Measurements from ENCODE around the gene CDK5RAP3. TPM values are rescaled to one million over a fixed set of nuclear protein-coding genes. Genes with fewer than 3 reads are reported as not detected.
"Not testable (repeated sequence)": the region's sequence is repeated elsewhere in the genome, so short reads cannot be mapped to it uniquely, and the experiment has no call there.

CDK5RAP3 gene
- total and polyA plus RNA-seq, 7 experiments from 2014 or later: 72.4 to 349 (median 259) TPM

DNA sequence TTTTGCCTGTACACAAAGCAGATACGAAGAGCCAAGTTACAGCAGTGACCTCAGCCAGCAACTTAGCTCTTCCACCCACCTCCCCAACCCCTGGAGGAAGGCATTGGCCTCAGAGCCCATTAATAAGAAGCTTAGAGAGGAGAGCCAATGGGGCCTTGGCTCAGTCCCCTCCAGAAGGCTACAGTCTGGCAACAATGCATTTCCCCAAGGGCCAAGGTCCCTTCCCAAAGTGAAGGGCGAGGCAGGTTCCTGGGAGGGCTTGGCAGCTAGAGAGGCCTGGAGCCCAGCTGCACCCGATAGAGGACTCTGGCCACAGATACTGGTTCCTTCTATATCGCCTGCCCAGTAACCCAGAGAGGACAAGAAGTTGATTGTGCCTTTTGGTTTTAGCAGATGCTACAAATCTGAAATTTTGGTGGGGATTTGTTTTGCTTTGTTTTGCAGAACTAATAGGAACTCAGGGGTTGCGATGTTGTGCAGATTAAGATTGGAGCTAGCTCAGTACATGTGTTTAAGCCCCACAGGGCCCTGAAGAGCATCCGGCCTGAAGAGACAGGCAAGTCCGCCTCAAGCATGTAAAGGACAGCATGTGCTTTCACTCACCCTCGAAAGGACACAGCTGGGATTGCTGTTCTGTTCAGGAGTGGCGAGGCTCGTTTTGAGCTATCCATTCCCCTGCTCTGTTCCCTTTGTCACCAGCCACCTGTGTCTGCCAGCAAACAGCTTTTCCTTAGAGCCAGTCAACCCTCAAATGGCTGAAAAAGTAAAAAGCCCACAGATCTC lies 41.5 kb upstream of the CDK5RAP3 start:
- H3K36me3 Mint-ChIP-seq: peaks cover 9 to 27% (median 14%) of the 10 kb centered on the region in 5 donors
- DNase-seq: no peak
- no peak overlapping the region for H3K4me3 Mint-ChIP-seq
- H3K27me3 Mint-ChIP-seq: no peaks in the 10 kb centered on the region
- H3K9me3 Mint-ChIP-seq: no peaks in the 10 kb centered on the region
- Histone ChIP-seq H3K4me3 (ENCODE audit: low read length) (no peak overlapping the region), H3K27ac (ENCODE audit: low read depth, low read length) (no peak overlapping the region), H3K27me3 (ENCODE audit: control insufficient read depth in 2 of 2, insufficient read depth in 2 of 2, low read length in 2 of 2) (no peaks in the 10 kb centered on the region), H3K4me1 (ENCODE audit: control insufficient read depth in 2 of 2, insufficient read depth in 2 of 2, low read length in 2 of 2) (no peaks in the 10 kb centered on the region), H3K36me3 (ENCODE audit: control insufficient read depth in 2 of 3, insufficient read depth in 3 of 3, low read length in 3 of 3) (peaks cover 8 to 65% (median 20%) of the 10 kb centered on the region in 3 experiments), H3K9me3 (ENCODE audit: control insufficient read depth in 2 of 3, low read length in 3 of 3) (no peaks in the 10 kb centered on the region)
- no peak overlapping the region for H3K27ac Mint-ChIP-seq
- POLR2A ChIA-PET: interaction anchor here (0.7 kb wide), 1 partner anchor 93 kb away, joined by 4 read pairs; no protein-coding TSS in a partner anchor
- CTCF ChIA-PET: interaction anchor here (1.9 to 2.0 kb wide), 2 partner anchors 12 to 17 kb away, joined by 5 to 7 read pairs; partner anchors contain the start of gene PNPO
- intact Hi-C loops (cut with micrococcal nuclease): no loop called here
- H3K4me1 Mint-ChIP-seq: peaks cover 0 to 5% (median 0%) of the 10 kb centered on the region in 7 donors
- no peak for ATAC-seq

GRCh38 chr17:47931848-47932247 lies 39.1 kb upstream of the CDK5RAP3 start:
- no peak for DNase-seq
- CTCF ChIA-PET: interaction anchor here (0.7 to 1.2 kb wide), 2 partner anchors 17 to 128 kb away, joined by 3 to 4 read pairs; no protein-coding TSS in a partner anchor
- Mint-ChIP-seq H3K4me1 (peaks cover 0 to 9% (median 3%) of the 10 kb centered on the region in 7 donors), H3K27me3 (no peaks in the 10 kb centered on the region), H3K9me3 (no peaks in the 10 kb centered on the region), H3K27ac (peak overlapping the region in 4 of 9 donors; percentile 26 to 64 (median 59)), H3K36me3 (peaks cover 1 to 17% (median 6%) of the 10 kb centered on the region in 5 donors), H3K4me3 (no peak overlapping the region)
- Histone ChIP-seq H3K27me3 (ENCODE audit: control insufficient read depth in 2 of 2, insufficient read depth in 2 of 2, low read length in 2 of 2) (no peaks in the 10 kb centered on the region), H3K9me3 (ENCODE audit: control insufficient read depth in 2 of 3, low read length in 3 of 3) (no peaks in the 10 kb centered on the region), H3K4me1 (ENCODE audit: control insufficient read depth in 2 of 2, insufficient read depth in 2 of 2, low read length in 2 of 2) (no peaks in the 10 kb centered on the region), H3K4me3 (ENCODE audit: low read length) (no peak overlapping the region), H3K27ac (ENCODE audit: low read depth, low read length) (no peak overlapping the region), H3K36me3 (ENCODE audit: control insufficient read depth in 2 of 3, insufficient read depth in 3 of 3, low read length in 3 of 3) (peaks cover 6 to 41% (median 8%) of the 10 kb centered on the region in 3 experiments)
- intact Hi-C loops (cut with micrococcal nuclease): no loop called here
- ATAC-seq: no peak
- POLR2A ChIA-PET: no interaction called here

- POLR2A ChIA-PET: interaction anchor here (0.8 kb wide), 1 partner anchor 9 kb away, joined by 3 read pairs; no protein-coding TSS in a partner anchor
- CTCF ChIA-PET: no interaction called here
- no peaks in the 10 kb centered on the region for H3K27me3 Mint-ChIP-seq
These were observed 36.1 kb upstream of the CDK5RAP3 start for GRCh38 chr17:47934856-47935255.

DNA sequence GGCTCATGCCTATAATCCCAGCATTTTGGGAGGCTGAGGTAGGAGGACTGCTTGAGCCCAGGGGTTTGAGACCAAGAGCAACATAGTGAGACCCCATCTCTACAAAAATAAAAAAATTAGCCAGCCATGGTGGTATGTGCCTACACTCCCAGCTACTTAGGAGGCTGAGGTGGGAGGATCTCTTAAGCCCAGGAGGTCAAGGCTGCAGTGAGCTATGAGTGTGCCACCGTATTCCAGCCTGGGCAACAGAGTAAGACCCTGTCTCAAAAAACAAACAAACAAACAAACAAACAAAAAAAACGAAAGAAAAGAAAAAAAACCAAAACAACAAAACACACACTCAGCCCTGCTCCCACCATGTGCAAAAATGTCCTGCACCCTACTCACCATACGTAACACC lies 35.4 kb upstream of the CDK5RAP3 start:
- ChIA-PET POLR2A (interaction anchor here (0.8 to 1.0 kb wide), 3 partner anchors 8 to 40 kb away, joined by 3 read pairs; no protein-coding TSS in a partner anchor), CTCF (interaction anchor here (1.8 kb wide), 1 partner anchor 13 kb away, joined by 7 read pairs; no protein-coding TSS in a partner anchor)
- peaks cover 0 to 12% (median 6%) of the 10 kb centered on the region in 7 donors for H3K4me1 Mint-ChIP-seq
- intact Hi-C loops (cut with micrococcal nuclease); H3K9me3 ChIP-seq (ENCODE audit: control insufficient read depth in 2 of 3, low read length in 3 of 3); H3K4me3 Mint-ChIP-seq; H3K4me3 ChIP-seq (ENCODE audit: low read length); H3K9me3 Mint-ChIP-seq; H3K27me3 Mint-ChIP-seq; DNase-seq; H3K27ac ChIP-seq (ENCODE audit: low read depth, low read length); H3K27ac Mint-ChIP-seq; H3K36me3 Mint-ChIP-seq; ATAC-seq; H3K4me1 ChIP-seq (ENCODE audit: control insufficient read depth in 2 of 2, insufficient read depth in 2 of 2, low read length in 2 of 2); H3K27me3 ChIP-seq (ENCODE audit: control insufficient read depth in 2 of 2, insufficient read depth in 2 of 2, low read length in 2 of 2); H3K36me3 ChIP-seq (ENCODE audit: control insufficient read depth in 2 of 3, insufficient read depth in 3 of 3, low read length in 3 of 3): not testable (repeated sequence)

More at GRCh38 chr17:47934856-47935255, 36.1 kb upstream of the CDK5RAP3 start:
- no peaks in the 10 kb centered on the region for H3K9me3 ChIP-seq (ENCODE audit: control insufficient read depth in 2 of 3, low read length in 3 of 3)
- H3K36me3 ChIP-seq (ENCODE audit: control insufficient read depth in 2 of 3, insufficient read depth in 3 of 3, low read length in 3 of 3): peaks cover 2 to 12% (median 4%) of the 10 kb centered on the region in 3 experiments
- no peaks in the 10 kb centered on the region for H3K9me3 Mint-ChIP-seq
- H3K4me1 ChIP-seq (ENCODE audit: control insufficient read depth in 2 of 2, insufficient read depth in 2 of 2, low read length in 2 of 2): no peaks in the 10 kb centered on the region
- no peak overlapping the region for H3K4me3 ChIP-seq (ENCODE audit: low read length)
- intact Hi-C loops (cut with micrococcal nuclease): no loop called here
- H3K27me3 ChIP-seq (ENCODE audit: control insufficient read depth in 2 of 2, insufficient read depth in 2 of 2, low read length in 2 of 2): no peaks in the 10 kb centered on the region
- H3K4me1 Mint-ChIP-seq: peaks cover 0 to 12% (median 3%) of the 10 kb centered on the region in 7 donors
- H3K36me3 Mint-ChIP-seq: peaks cover 0 to 6% (median 0%) of the 10 kb centered on the region in 5 donors
- H3K4me3 Mint-ChIP-seq: no peak overlapping the region
- ATAC-seq (no peak), DNase-seq (no peak)
- no peak overlapping the region for H3K27ac ChIP-seq (ENCODE audit: low read depth, low read length)
- peak overlapping the region in 2 of 9 donors; percentile 22 to 52 for H3K27ac Mint-ChIP-seq

DNA sequence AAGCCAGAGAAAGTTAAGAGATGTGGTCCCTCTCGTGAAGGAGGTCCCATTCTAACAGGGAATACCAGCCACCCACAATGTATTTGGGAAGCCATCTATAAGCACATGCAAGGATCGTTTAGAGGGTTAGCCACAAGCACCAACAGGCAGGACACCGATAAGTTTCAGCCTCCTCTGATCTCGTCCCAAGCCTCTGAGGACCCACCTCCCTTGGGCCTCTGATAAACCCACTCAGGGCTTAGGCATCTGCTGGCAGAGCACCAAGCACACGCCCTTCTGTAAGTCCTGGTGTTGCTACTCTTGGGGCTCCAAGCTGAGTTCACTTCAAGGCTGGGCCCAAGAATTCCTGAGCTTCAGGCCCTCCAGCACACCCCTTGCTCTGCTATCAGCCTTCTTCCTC lies 35.0 kb upstream of the CDK5RAP3 start:
- DNase-seq: no peak
- Histone ChIP-seq H3K4me3 (ENCODE audit: low read length) (no peak overlapping the region), H3K36me3 (ENCODE audit: control insufficient read depth in 2 of 3, insufficient read depth in 3 of 3, low read length in 3 of 3) (peaks cover 0 to 4% (median 0%) of the 10 kb centered on the region in 3 experiments), H3K27ac (ENCODE audit: low read depth, low read length) (no peak overlapping the region), H3K9me3 (ENCODE audit: control insufficient read depth in 2 of 3, low read length in 3 of 3) (no peaks in the 10 kb centered on the region), H3K4me1 (ENCODE audit: control insufficient read depth in 2 of 2, insufficient read depth in 2 of 2, low read length in 2 of 2) (peaks cover 0 to 4% of the 10 kb centered on the region in 2 donors), H3K27me3 (ENCODE audit: control insufficient read depth in 2 of 2, insufficient read depth in 2 of 2, low read length in 2 of 2) (no peaks in the 10 kb centered on the region)
- ATAC-seq: no peak
- peaks cover 0 to 2% (median 0%) of the 10 kb centered on the region in 11 donors for H3K9me3 Mint-ChIP-seq
- POLR2A ChIA-PET: interaction anchor here (0.9 to 1.0 kb wide), 2 partner anchors 14 to 40 kb away, joined by 3 read pairs; no protein-coding TSS in a partner anchor
- no peak overlapping the region for H3K4me3 Mint-ChIP-seq
- CTCF ChIA-PET: interaction anchor here (1.0 to 1.8 kb wide), 2 partner anchors 10 to 13 kb away, joined by 3 to 7 read pairs; no protein-coding TSS in a partner anchor
- intact Hi-C loops (cut with micrococcal nuclease): no loop called here
- peaks cover 3 to 14% (median 8%) of the 10 kb centered on the region in 7 donors for H3K4me1 Mint-ChIP-seq
- H3K27ac Mint-ChIP-seq: no peak overlapping the region
- H3K36me3 Mint-ChIP-seq: peaks cover 0 to 2% (median 0%) of the 10 kb centered on the region in 5 donors
- no peaks in the 10 kb centered on the region for H3K27me3 Mint-ChIP-seq

DNA sequence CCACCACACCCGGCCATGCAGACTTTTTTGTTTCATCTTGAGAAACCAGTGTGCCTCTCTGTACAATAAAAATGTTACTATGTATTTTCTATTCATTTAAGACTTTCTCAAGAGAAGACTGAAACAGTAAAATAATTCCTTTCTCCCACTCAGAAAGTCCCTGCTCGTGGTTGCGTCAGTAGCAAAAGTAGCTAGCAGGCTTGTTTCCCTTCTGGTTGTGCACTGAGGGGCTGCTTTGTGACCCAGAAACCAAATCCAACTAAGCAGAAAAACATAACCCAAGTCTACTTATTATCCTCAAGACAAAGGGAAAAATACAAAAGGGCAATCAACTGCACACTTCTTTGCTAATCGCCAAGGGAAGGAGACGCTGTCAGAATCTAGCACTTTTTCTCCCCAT lies 33.0 kb upstream of the CDK5RAP3 start:
- ChIA-PET CTCF (no interaction called here), POLR2A (interaction anchor here (0.7 to 0.8 kb wide), 2 partner anchors 32 kb away, joined by 3 read pairs; no protein-coding TSS in a partner anchor)

More for the DNA sequence above, 33.0 kb upstream of the CDK5RAP3 start:
- H3K36me3 Mint-ChIP-seq: peaks cover 0 to 5% (median 0%) of the 10 kb centered on the region in 5 donors
- H3K36me3 ChIP-seq (ENCODE audit: control insufficient read depth in 2 of 3, insufficient read depth in 3 of 3, low read length in 3 of 3): peaks cover 0 to 3% (median 0%) of the 10 kb centered on the region in 3 experiments
- no peaks in the 10 kb centered on the region for H3K27me3 ChIP-seq (ENCODE audit: control insufficient read depth in 2 of 2, insufficient read depth in 2 of 2, low read length in 2 of 2)
- no peak for ATAC-seq
- H3K27ac Mint-ChIP-seq: no peak overlapping the region
- no peak for DNase-seq
- H3K9me3 Mint-ChIP-seq: peaks cover 0 to 4% (median 0%) of the 10 kb centered on the region in 11 donors
- no peak overlapping the region for H3K4me3 ChIP-seq (ENCODE audit: low read length)
- H3K4me1 Mint-ChIP-seq: peaks cover 15 to 28% (median 20%) of the 10 kb centered on the region in 7 donors
- intact Hi-C loops (cut with micrococcal nuclease): no loop called here
- peaks cover 7 to 13% of the 10 kb centered on the region in 2 donors for H3K4me1 ChIP-seq (ENCODE audit: control insufficient read depth in 2 of 2, insufficient read depth in 2 of 2, low read length in 2 of 2)
- H3K4me3 Mint-ChIP-seq: no peak overlapping the region
- no peaks in the 10 kb centered on the region for H3K9me3 ChIP-seq (ENCODE audit: control insufficient read depth in 2 of 3, low read length in 3 of 3)
- H3K27ac ChIP-seq (ENCODE audit: low read depth, low read length): no peak overlapping the region
- no peaks in the 10 kb centered on the region for H3K27me3 Mint-ChIP-seq
